Right renal pelvis (tissue), 4 donors: ENCODE data around the gene LDOC1. TPM values are rescaled to one million over a fixed set of nuclear protein-coding genes. Genes with fewer than 3 reads are reported as not detected.
"Not testable (repeated sequence)": the region's sequence is repeated elsewhere in the genome, so short reads cannot be mapped to it uniquely, and the experiment has no call there.

Experiments
- DNase-seq, 4 donors: peaks; one replicate each; pipeline ENCODE4 v3.0.0-alpha.2; 2013; ENCODE audit warnings: low read depth in 4 of 4, low spot score in 3 of 4, missing footprints in 1 of 4
- polyA plus RNA-seq, 4 donors: library from polyadenylated mRNA; unstranded; fragments of 120-200 nt; gene quantifications; one replicate each; pipeline ENCODE4 v1.2.1, GENCODE V29; 2013; ENCODE audit not compliant: insufficient read length in 4 of 4

LDOC1 gene
- 10 to 100 TPM; 71.4 to 84.1 (median 77.3) TPM for polyA plus RNA-seq

DNA sequence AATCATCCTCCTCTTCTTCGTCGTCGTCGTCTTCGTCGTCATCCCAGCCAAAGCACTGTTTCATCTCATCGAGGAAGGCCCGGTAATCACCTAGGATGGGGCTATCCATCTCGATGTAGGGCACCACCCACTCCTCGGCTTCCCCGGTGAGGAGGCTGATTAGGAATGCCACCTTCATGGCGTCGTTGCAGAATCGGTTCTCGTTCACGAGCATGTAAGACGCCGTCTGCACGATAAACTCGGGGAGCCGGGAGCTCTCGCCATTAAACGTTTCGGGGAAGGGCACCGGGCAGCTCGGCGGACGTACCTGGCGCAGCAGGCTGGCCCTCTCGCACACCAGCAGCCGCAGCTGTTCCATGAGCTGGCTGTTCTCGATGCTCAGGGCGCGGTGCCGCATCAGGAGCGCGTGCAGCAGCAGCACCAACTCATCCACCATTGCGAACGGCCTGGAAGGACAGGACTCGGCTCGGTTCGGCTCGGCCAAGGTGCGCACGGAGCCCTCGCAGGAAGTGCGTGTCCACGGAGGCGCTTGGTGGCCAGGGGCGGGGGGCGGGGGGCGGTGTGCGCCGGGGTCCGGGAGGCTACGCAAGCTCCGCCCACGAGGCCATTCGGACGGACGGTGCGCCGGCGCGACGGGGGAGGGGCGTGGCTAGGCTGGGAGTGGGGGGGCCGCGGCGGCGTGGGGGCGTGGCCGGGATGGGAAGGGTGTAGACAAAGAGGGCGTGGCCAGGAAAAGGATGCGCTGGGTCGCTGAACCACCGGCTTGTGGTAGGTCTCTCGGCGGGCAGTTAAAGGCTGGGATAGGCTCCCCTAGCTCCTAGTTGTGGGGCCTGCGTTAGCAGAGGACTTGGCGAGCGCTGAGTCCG is at the start of gene LDOC1:
Gene LDOC1 (minus strand): TSS at position 544 of the 866 bp plus-strand sequence. CDS start 108 bp downstream, at position 436.
- DNase-seq, result peak; percentile 44 to 55 (median 50)

DNA sequence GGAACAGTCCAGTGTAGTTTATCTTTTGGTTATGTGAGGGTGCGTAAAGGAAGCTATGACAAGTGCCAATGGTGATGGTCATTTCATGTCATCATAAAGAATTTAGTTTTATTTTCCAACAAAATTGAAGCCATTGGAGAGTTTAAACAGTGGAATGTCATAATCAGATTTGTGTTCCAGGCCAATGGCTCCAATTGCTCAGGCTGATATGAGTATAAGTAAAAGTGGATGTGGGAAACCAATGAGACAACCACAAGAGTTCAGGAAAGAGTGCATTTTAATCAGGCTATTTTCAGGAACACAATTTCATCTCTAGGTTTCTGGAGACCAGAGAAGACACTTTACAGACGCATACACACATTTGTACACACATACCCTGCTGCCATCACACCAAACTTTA is 44.7 kb upstream of the LDOC1 start:
- DNase-seq, result no peak

DNA sequence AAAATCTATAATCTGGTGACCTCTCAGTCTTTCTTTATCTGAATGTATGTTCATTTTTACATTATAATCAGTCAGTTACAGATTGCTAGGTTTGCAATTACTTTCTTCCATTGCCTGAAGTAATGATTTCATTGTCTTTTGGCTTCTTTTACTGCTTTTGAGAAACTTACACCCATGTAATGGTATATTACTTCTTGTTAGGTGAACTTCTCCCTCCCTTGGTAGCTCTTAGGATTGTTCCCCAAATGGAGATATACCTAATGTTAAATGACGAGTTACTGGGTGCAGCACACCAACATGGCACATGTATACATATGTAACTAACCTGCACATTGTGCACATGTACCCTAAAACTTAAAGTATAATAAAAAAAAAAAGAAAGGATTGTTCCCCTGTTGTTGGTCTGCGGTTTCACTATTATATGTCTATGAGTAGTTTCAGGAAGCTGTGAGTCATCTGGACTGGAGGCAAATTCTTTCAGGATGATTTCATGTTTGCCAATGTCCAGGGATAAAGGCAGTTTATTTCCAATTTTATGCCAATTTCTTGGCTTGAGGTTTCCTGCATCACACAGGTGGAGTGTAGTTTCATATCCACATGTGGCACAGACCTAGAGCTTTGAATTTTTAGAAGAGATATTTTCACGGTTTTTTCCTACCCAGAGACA is 43.5 kb upstream of the LDOC1 start:
- no peak for DNase-seq

DNA sequence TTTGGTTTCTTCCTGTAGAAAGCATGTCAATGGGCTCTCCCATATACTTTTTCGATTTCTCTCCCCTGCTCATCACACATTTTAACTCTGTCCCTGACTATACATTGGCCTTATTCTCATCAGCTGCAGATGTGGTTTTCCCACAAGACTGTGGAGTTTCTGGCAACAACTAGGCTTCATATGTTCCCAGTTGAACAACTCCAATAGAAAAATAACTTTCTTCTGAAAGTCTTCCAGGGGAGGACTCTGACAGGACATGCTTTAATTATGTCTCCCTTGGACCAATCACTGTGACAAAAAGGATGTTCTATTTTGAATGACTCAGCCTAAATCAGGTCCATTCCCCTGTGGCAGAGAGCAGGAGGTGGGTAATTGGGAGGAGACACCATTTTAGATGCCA is 37.3 kb upstream of the LDOC1 start:
- no peak for DNase-seq

DNA sequence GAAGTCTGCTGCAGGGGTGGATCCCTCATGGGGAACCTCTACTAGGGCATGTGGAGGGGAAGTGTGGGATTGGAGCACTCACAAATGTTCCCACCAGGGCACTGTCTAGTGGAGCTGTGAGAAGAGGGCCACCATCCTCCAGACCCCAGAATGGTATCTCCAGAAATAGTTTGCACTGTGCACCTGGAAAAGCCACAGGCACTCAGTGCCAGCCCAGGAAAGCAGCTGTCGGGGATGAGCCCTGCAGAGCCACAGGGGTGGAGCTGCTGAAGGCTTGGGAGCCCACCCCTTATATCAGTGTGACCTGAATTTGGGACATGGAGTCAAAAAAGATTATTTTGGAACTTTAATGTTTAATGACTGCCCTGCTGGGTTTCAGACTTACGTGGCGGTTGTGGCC is 25.0 kb upstream of the LDOC1 start:
- no peak for DNase-seq

DNA sequence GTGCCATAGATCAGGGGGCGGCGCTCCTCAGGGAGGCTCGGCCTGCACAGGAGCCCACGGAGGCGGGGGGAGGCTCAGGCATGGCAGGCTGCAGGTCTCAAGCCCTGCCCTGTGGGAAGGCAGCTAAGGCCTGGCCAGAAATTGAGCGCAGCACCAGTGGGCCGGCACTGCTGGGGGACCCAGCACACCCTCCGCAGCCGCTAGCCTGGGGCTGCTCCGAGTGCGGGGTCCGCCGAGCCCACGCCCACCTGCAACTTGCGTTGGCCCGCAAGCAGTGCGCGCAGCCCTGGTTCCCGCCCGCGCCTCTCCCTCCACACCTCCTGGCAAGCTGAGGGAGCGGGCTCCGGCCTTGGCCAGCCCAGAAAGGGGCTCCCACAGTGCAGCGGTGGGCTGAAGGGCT is 11.6 kb upstream of the LDOC1 start:
- not testable (repeated sequence) for DNase-seq

DNA sequence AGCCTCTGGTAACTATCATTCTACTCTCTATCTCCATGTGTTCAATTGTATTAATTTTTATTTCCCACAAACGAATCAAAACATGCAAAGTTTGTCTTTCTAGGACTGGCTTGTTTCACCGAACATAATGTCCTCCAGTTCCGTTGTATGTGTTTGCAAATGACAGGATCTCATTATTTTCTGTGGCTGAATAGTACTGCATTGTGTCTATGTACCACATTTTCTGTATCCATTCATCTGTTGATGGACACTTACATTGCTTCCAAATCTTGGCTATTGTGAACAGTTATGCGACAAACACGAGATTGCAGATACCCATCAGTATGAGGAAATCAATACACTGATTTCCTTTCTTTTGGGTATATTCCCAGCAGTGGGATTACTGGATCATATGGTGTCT is 8.4 kb upstream of the LDOC1 start:
- no peak for DNase-seq

DNA sequence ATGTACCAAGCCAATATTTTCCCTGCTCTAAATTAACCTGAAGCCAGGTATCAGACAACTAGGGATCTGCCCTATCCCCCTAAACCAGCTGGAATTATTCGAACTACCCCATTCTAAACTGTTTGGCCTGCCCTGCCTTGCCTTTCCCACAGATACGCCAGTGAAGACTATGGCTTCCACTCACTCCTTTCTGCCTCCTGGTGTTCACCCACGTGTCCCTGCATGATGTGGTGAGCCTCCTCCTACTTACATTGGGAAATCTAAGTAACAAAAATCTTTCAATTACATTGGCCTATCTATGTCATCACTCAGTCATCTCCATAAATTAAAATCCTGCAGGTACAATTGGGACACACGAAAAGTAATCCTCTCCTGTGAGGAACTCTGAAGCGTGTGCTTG is 6.1 kb upstream of the LDOC1 start:
- DNase-seq, result no peak

DNA sequence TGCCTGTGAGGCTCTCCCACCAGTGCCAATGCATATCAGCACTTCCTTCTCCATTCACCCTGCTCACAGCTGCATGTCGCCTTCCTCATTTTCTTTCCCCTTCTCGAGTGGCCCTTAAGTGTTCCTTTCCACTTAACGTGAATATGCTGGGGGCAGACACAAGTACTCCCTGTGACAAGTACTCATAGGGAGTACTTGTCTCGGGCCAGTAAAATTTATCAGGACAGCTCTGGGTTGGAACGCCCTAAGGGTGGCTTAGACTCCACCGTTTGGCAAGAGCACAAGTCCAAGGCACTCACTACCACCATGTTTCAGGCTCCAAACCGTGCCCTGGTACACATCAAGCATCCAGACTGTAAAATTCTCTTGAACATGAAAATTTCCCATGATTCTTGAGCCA is 3.9 kb upstream of the LDOC1 start:
- no peak for DNase-seq

DNA sequence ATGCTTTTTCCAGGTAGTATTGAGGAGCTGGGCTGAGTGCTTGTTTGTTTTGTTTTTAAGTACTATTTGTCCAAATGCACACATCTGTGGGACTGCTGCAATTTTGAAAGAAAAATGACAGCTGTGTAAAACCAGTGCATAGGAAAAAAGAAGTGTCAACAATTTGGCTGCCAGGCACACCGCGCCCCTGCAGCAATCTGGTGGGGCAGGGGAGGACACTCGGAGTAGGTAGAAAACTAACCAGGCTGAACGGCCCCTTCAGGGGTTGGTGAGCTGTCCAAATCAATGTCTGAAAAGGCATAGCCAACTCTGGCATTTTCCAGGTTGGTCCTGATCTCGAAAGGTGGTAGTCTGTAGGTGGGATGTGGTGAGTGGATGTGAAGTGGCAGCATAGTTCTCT is 1.1 kb downstream of the LDOC1 start:
- no peak for DNase-seq

DNA sequence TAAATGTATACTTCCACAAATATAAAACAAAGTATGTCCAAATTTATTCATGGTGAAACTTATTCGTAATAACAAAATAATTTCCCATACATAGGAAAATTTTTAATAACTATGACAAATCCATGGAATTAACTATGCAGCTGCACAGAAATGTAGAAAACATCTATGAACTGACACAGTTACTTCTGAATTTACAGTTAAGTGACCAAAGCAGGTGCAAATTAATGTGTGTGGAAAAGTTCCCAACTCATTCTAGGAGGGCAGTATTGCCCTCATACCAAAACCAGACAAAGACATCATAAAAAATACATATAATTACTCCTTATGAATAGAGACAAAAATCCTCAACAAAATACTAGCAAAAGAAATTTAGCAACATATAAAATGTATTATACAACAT is 12.5 kb downstream of the LDOC1 start:
- DNase-seq, result no peak

DNA sequence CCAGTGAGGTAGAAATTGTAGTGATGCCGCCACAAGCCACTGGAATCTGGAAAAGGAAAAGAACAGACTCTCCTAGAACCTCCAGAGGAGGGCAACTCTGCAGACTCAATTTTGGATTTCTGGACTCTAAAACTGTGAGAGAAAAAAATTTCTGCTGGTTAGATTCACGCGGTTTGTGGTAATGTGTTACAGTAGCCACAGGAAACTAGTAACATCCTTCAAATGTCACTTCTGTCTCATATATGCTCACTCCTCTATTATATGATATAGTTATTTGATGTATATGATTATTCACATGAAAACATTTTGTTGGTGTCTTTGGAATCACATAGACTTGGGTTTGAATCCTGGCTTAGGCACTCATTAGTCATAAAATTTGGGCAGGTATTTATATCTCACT is 18.8 kb downstream of the LDOC1 start:
- DNase-seq, result no peak

DNA sequence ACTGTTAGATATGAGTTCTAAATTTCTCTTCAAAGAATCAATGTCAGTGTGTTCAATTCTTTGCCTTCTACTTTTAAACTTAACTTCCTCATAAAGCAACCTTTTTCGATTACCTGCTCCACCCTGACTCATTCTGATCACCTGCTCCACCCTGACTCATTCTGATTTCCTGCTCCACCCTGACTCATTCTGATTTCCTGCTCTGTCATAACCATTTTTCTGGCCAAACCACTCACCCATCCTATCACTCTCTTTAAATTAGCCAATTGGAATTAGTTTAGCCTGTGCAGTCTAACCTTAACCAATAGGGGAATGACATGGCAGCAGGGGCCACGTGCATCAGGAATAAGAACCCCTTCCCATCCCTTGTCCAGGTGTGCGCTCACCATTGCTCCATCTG is 21.7 kb downstream of the LDOC1 start:
- not testable (repeated sequence) for DNase-seq

DNA sequence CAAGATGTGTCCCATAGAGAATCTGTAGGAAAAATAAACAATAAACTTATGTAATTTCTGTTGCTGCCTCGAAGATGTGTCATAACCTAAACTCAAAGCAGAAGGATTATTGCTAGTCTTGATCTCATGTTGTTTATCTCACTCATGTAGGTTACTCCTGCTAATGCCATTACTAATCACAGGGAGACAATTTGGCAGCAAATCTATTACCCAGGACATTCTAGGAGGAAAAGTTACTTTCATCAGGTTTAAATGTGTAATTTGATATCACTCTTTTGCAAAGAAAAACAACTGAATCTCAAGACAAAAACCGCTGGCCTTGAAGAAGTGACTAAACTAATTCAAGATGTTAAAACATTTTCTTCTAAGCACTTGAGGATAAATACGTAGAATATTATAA is 34.0 kb downstream of the LDOC1 start:
- DNase-seq, result no peak

DNA sequence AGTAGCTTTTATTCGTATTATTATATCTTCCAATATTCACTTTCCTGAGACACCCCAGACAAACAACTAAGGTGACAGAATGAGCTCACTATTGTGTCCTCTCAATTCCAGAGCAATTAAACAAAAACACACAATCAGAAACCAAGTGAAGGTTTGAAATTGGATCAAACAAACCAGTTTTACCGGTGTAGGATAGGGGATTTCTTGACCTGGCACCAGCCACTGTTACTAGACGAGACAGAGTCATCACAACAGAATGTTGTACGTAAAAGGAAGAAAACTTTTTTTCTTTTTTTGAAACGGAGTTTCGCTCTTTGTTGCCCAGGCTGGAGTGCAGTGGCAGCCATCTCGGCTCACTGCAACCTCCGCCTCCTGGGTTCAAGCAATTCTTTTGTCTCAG is 43.7 kb downstream of the LDOC1 start:
- DNase-seq, result no peak

DNA sequence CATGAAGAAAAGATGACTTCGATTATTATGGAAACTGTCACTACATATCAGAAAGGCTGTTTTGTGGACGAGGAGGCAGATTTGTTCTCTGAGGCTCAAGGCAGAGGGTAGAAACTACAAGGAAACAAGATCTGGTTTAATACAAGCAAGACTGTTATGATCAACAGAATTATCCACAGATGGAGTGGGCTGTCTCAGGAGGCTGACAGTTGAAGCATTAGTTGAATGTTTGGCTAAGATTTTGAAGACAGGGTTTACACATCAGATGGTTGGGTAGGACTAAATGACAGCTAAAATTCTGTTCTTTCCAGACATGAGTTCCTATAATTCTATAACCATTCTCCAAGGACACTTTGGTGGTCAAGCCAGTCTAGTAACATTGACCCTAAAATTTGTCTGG is 49.8 kb downstream of the LDOC1 start:
- DNase-seq, result no peak

Other genes with a start within 250 kb of the LDOC1 start
- gene SPANXB1, start 174.5 kb downstream of the LDOC1 start, polyA plus RNA-seq, result not detected
- not detected for gene SPANXC, start 65.4 kb upstream of the LDOC1 start, polyA plus RNA-seq